GM19025 (cell line): ENCODE measurements around the gene JUN.
A peak's percentile ranks its signal among the peaks of the same experiment; 100 is the strongest.
"Not testable (repeated sequence)": the region's sequence is repeated elsewhere in the genome, so short reads cannot be mapped to it uniquely, and the experiment has no call there.

Source experiments
- ATAC-seq: cut with Tn5 transposase; IDR thresholded peaks from one replicate; pipeline ENCODE4 v1.9.1; 2021; ENCODE audit warnings: mild to moderate bottlenecking, low read depth, moderate library complexity; ENCODE audit not compliant: unreplicated experiment

JUN gene

GRCh38 chr1:58809325-58810010, 25.6 kb upstream of the JUN start:
- ATAC-seq, result no peak

DNA sequence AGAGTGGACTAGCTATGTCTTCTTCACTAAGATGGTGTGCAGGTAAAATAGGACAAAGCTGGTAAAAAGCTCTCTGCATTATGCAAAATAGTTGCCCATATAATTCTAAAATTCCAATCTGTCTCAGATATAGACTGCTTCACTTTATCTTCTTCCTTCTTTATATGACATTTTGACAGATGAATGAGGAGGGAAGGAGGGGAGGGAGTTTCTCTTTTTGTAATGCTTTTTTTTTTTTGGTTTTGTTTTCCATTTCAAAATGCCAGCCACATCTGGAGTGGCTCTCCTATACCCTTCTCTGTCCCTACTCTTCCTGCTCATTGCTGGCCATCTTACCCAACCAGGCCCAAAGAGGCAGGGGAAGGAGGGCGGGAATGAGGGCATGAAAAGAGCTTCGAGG, 24.2 kb upstream of the JUN start:
- no peak for ATAC-seq

DNA sequence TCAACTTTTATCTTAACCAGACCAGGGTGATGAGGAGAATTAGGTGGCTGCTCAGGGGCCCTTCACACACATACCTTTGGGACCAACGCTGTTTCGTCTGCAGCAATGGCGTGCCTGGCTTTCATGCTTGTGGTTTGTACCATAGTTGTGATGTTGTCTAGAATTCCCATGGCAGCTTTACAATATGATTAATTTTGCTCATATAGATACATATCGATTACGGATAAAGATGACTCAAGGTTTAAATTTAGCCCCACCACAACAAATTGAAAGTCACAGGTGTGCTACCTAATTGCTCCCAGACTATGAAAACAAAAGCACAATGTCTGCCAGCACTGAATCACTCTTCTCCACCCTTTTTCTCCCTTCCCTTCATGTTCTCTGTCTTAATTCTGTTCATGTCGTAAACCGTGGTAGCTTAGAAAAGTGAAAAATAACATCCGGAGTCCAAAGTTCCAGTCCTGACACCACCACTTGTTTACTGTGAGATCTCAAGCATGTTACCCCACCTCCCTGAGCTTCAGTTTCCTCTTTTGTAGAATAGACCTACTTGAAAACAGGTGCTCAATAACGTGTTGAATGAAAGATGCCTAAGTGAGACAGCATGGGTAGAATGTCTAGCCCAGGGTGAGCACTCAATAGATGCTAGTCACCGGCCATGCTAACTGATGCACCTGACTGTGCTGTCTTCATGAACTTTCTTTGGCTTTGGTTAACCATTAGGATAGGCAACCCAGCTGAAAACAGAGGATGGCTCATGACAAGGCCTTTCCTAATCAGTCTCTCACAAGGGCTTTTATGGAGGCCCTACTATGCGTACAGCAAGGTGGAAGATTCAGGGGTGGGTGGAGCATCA, 22.1 kb upstream of the JUN start:
- peak; percentile 73 for ATAC-seq

GRCh38 chr1:58804853-58805565, 21.2 kb upstream of the JUN start:
- ATAC-seq, result no peak

GRCh38 chr1:58803858-58804257, 20.0 kb upstream of the JUN start:
- no peak for ATAC-seq

- ATAC-seq, result no peak
Measured at GRCh38 chr1:58802640-58803399, 19.0 kb upstream of the JUN start.

GRCh38 chr1:58801286-58801685, 17.4 kb upstream of the JUN start:
- not testable (repeated sequence) for ATAC-seq

DNA sequence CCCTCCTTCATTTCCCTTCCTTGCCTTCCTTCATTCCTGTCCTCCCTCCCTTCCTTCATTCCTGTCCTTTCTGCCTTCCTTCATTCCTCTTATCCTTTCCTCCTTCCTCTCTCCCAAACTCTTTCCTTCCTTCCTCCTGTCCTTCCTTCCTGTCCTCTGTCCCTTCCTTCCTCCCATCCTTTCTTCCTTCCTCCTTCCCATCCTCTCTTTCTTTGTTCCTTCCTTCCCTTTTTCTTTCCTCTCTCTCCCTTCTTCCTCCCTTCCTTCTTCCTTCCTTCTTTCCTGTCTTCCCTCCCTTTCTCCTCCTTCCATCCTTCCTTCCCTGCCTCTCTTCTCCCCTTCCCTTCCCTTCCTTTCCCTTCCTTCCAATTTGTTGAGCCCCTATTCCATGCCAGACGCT, 15.8 kb upstream of the JUN start:
- no peak for ATAC-seq

DNA sequence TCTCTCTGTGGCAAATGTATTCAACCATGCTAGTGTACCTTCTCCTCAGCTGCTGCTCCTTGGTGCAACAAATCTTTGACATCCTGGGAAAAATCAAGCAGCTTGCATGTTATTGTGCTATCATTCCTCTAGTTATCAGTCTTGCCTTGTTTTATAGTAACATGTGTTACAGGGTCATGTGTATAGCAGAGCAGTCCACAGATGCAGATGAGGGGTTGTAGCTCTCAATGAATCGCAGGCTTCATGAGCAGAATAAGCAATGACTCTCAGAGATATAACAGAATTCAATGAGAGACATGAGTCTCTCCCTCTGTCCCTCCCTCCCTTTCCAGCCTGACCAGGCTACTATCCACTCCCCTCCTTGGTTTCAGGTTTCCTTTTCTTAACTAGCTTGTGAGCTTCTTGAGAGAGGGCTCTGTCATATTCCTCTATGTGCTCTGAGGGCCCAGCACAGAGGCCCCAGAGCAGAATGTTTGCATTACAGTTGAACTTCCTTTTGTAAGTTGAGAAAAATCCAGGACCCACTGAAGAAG, 15.1 kb upstream of the JUN start:
- no peak for ATAC-seq

DNA sequence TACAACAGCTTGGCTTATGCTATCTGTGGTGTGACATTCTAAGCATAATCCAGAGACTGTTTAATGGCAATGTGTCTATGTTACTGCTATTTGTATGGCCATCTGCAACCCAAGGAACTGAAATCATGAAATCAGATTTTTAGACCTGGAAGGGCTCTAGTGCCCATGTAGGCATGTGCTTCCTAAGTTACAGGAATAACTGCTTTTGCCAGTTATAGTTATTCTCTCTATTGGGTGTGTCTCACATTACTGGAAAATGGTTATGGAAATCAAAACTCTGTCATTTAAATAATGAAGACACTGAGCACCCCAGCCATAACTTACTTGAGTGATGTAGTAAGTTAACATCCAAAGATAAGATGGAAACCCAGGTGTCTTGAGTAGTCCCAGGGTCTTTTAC, 12.6 kb upstream of the JUN start:
- no peak for ATAC-seq

DNA sequence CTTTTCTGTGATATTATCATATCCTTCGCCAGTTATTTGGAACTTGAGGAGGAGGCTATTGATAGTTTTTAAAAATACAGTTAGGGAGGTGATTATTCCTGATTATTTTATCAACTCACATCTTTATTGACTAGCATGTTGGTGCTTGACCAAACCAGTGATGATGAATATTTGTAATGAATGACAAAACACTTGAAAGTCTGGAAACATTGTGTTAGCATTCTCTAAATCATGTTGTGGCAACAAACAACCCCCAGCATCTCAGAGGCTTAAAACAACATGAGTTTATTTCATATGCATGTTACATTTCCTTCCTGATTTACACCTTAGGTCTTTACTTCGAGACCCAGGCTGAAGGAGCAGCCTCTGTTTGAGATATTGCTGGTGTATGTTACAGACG, 10.7 kb upstream of the JUN start:
- no peak for ATAC-seq

GRCh38 chr1:58792846-58793245, 9.0 kb upstream of the JUN start:
- ATAC-seq, result no peak

GRCh38 chr1:58791106-58791505, 7.3 kb upstream of the JUN start:
- ATAC-seq, result no peak

- ATAC-seq, result no peak
Measured at GRCh38 chr1:58789996-58790660, 6.3 kb upstream of the JUN start.

DNA sequence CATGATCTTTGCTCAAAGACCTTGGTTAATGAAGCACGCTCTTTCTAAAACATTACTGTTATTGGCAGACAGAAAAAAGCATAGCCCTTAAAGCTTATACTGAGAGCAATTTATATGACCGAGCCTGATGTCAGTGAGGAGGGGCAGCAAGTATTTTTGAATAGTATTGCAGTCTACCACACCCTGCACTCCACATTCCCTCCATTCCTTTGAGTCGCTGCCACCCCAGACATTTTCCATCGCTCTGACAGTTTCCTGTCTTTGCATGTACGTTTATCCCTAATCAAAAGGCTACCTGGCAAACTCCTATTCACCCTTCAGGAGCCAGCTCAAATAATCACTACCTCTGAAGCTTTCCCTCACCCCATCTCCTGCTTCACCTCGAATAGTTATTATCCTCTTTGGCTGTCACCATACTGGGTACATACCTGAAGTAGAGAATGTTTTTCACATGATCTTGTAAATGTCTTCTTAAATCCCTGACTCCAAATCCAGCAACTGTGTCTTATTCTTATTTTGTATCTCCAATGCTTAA, 5.5 kb upstream of the JUN start:
- no peak for ATAC-seq

- no peak for ATAC-seq
Measured at GRCh38 chr1:58788259-58788658, 4.4 kb upstream of the JUN start.

DNA sequence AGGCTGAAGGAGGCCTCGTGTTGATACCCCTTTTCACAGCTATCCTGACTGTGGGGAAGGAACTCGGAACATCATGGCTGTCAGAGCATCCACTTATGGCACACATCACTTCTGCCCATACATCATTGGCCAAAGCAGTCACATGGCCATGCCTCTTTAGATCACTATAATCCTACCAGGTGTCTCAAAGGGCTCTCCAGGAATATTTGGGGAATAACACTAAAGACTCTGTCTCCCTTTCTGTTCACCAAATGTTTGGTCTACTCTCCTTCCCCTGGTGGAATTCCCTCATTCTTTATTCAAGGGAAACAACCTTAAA, 3.0 kb upstream of the JUN start:
- ATAC-seq, result no peak

DNA sequence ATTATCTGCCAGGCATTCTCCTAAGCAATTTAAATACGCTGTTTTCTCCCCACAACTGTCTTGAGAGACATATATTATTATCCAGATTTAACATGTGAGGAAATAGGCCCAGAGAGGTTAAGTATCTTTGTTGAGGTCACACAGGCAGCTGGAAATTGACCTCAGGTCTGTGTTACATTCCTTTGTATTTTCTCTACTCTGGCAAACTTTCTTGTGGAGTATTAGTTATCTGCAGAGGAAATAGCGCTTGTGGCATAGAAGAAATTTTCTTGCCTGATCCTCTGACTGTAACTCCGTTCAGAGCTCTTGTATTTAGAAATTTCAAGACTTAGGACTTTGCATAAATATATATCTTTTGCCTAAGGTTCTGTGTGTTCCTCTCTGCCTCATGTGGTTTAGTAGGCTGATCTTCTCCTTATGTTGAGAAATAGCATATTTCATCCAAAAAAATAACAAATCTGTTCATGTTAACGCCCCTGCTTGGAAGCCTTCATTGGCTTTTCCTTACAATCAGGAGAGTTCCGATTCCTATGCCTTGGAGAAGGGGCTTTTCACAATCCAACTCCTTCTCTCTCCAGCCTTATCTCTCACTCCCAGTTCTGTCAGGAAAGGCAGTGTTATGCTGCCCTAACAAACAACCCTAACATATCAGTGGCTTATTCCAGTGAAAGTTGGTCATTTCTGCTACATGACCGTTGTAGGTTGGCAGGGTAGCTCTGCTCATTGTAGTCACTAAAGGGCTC, 2.5 kb upstream of the JUN start:
- ATAC-seq, result no peak

- ATAC-seq, result no peak
Measured at GRCh38 chr1:58785442-58786058, 1.7 kb upstream of the JUN start.
